ENCODE results near the gene PTPRT. TPM values are rescaled to one million over a fixed set of nuclear protein-coding genes. Genes with fewer than 3 reads are reported as not detected.
"Not testable (repeated sequence)": the region's sequence is repeated elsewhere in the genome, so short reads cannot be mapped to it uniquely, and the experiment has no call there.

The PTPRT gene
- total RNA-seq, 1 experiment from 2014 or later = not detected

DNA sequence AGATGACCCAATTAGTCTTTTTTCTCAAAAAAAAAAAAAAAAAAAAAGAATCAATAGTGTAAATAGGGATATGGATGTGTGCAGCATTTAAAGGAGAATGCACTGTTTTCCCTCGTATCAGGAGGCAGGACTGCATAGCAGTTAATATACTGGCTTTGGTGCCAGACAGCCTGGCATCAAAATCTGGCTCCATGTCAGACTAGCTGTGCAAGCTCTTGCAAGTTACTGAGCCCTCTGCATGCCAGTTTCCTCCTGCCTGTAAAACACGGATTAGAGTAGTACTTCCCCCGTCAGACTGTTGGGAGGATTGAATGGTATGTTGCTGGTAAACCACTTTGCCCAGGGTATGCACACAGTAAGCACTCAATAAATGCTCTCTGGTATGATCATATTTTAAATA, 977.3 kb downstream of the PTPRT start:
- H3K36me3 ChIP-seq (ENCODE audit: control insufficient read depth, insufficient read depth, low read length) = no peaks in the 10 kb centered on the region
- ATAC-seq = no peak
- no peak for DNase-seq (ENCODE audit: low read depth, low spot score)
- intact Hi-C loops (cut with micrococcal nuclease; ENCODE audit: unreplicated experiment) = no loop called here
- CTCF ChIA-PET = no interaction called here
- no peaks in the 10 kb centered on the region for H3K27me3 ChIP-seq (ENCODE audit: control insufficient read depth, insufficient read depth, low read length)
- no TSS peak for BruUV-seq (replicated peaks)
- no peak overlapping the region for H3K27ac ChIP-seq (ENCODE audit: low read length)
- POLR2A ChIA-PET = no interaction called here
- H3K9me3 ChIP-seq (ENCODE audit: control insufficient read depth, insufficient read depth, low read depth, low read length) = no peaks in the 10 kb centered on the region
- no peak for TF ChIP-seq TCF7L2 (IDR thresholded peaks at IDR 0.05; ENCODE audit: low read depth, low read length)
- TF ChIP-seq, protein P1, sequence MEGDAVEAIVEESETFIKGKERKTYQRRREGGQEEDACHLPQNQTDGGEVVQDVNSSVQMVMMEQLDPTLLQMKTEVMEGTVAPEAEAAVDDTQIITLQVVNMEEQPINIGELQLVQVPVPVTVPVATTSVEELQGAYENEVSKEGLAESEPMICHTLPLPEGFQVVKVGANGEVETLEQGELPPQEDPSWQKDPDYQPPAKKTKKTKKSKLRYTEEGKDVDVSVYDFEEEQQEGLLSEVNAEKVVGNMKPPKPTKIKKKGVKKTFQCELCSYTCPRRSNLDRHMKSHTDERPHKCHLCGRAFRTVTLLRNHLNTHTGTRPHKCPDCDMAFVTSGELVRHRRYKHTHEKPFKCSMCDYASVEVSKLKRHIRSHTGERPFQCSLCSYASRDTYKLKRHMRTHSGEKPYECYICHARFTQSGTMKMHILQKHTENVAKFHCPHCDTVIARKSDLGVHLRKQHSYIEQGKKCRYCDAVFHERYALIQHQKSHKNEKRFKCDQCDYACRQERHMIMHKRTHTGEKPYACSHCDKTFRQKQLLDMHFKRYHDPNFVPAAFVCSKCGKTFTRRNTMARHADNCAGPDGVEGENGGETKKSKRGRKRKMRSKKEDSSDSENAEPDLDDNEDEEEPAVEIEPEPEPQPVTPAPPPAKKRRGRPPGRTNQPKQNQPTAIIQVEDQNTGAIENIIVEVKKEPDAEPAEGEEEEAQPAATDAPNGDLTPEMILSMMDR (IDR thresholded peaks at IDR 0.05) = no peak
- no peak overlapping the region for H3K4me3 ChIP-seq (ENCODE audit: low read depth in 2 of 2, low read length in 2 of 2)
- no peaks in the 10 kb centered on the region for H3K4me1 ChIP-seq (ENCODE audit: control insufficient read depth, insufficient read depth, low read length)
- in situ Hi-C loops (cut with HindIII; ENCODE audit: low pct_unique_long_range_greater_than_20kb, low sequenced_read_pairs) = no loop called here

DNA sequence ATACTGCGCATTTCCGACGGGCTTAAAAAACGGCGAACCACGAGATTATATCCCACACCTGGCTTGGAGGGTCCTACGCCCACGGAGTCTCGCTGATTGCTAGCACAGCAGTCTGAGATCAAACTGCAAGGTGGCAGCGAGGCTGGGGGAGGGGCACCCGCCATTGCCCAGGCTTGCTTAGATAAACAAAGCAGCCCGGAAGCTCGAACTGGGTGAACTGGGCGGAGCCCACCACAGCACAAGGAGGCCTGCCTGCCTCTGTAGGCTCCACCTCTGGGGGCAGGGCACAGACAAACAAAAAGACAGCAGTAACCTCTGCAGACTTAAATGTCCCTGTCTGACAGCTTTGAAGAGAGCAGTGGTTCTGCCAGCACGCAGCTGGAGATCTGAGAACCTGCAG, 983.1 kb downstream of the PTPRT start:
- BruUV-seq (replicated peaks); DNase-seq (ENCODE audit: low read depth, low spot score); H3K4me1 ChIP-seq (ENCODE audit: control insufficient read depth, insufficient read depth, low read length); CTCF ChIA-PET; in situ Hi-C loops (cut with HindIII; ENCODE audit: low pct_unique_long_range_greater_than_20kb, low sequenced_read_pairs); intact Hi-C loops (cut with micrococcal nuclease; ENCODE audit: unreplicated experiment); POLR2A ChIA-PET; H3K9me3 ChIP-seq (ENCODE audit: control insufficient read depth, insufficient read depth, low read depth, low read length); H3K36me3 ChIP-seq (ENCODE audit: control insufficient read depth, insufficient read depth, low read length); H3K4me3 ChIP-seq (ENCODE audit: low read depth in 2 of 2, low read length in 2 of 2); H3K27me3 ChIP-seq (ENCODE audit: control insufficient read depth, insufficient read depth, low read length); H3K27ac ChIP-seq (ENCODE audit: low read length); ATAC-seq: not testable (repeated sequence)

DNA sequence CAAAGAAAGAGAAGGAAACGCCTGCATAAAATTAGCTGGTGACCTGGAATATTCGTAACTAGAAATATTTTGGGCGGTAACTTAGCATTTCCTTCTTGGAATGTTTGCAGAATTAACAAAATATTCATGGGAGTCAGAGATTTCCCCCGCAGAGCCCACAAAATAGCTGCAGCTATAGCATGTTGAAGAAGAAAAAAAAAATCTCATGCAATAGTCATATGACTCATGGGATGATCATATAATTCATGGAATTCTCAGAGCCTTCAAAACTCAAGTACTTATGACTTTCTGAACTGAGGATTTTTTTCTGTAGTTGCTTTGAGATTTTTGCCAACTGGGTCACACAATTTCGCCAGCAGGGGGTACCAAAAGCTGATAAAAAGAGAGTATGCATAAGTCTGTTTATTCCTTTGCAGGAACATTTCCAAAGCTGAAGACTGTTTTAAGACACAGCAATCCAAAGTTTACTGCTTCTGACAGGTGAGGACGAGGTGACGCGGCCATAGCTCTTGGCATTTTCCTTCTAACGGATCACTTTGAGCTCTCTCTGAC, 985.5 kb downstream of the PTPRT start:
- no peaks in the 10 kb centered on the region for H3K27me3 ChIP-seq (ENCODE audit: control insufficient read depth, insufficient read depth, low read length)
- ATAC-seq (no peak), DNase-seq (ENCODE audit: low read depth, low spot score) (no peak)
- BruUV-seq (replicated peaks) = no TSS peak
- H3K36me3 ChIP-seq (ENCODE audit: control insufficient read depth, insufficient read depth, low read length) = no peaks in the 10 kb centered on the region
- no peak overlapping the region for H3K27ac ChIP-seq (ENCODE audit: low read length)
- in situ Hi-C loops (cut with HindIII; ENCODE audit: low pct_unique_long_range_greater_than_20kb, low sequenced_read_pairs) = no loop called here
- TF ChIP-seq POLR2AphosphoS5 (IDR thresholded peaks at IDR 0.05; ENCODE audit: low read depth, low read length) (no peak), SIN3A (IDR thresholded peaks at IDR 0.05; ENCODE audit: borderline replicate concordance, insufficient read depth, low read depth, low read length) (no peak), TCF7L2 (IDR thresholded peaks at IDR 0.05; ENCODE audit: low read depth, low read length) (no peak)
- TF ChIP-seq, protein P2, sequence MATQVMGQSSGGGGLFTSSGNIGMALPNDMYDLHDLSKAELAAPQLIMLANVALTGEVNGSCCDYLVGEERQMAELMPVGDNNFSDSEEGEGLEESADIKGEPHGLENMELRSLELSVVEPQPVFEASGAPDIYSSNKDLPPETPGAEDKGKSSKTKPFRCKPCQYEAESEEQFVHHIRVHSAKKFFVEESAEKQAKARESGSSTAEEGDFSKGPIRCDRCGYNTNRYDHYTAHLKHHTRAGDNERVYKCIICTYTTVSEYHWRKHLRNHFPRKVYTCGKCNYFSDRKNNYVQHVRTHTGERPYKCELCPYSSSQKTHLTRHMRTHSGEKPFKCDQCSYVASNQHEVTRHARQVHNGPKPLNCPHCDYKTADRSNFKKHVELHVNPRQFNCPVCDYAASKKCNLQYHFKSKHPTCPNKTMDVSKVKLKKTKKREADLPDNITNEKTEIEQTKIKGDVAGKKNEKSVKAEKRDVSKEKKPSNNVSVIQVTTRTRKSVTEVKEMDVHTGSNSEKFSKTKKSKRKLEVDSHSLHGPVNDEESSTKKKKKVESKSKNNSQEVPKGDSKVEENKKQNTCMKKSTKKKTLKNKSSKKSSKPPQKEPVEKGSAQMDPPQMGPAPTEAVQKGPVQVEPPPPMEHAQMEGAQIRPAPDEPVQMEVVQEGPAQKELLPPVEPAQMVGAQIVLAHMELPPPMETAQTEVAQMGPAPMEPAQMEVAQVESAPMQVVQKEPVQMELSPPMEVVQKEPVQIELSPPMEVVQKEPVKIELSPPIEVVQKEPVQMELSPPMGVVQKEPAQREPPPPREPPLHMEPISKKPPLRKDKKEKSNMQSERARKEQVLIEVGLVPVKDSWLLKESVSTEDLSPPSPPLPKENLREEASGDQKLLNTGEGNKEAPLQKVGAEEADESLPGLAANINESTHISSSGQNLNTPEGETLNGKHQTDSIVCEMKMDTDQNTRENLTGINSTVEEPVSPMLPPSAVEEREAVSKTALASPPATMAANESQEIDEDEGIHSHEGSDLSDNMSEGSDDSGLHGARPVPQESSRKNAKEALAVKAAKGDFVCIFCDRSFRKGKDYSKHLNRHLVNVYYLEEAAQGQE (IDR thresholded peaks at IDR 0.05; ENCODE audit: insufficient read depth in 1 of 2, low read depth in 2 of 2, low read length in 1 of 2) = no peak
- TF ChIP-seq, protein P1 (IDR thresholded peaks at IDR 0.05) = no peak; the same call in 1 of the 2 replicates
- ChIA-PET CTCF (interaction anchor here (0.6 kb wide), 1 partner anchor 988 kb away, joined by 4 read pairs; no protein-coding TSS in a partner anchor), POLR2A (no interaction called here)
- no peaks in the 10 kb centered on the region for H3K4me1 ChIP-seq (ENCODE audit: control insufficient read depth, insufficient read depth, low read length)
- H3K9me3 ChIP-seq (ENCODE audit: control insufficient read depth, insufficient read depth, low read depth, low read length) = no peaks in the 10 kb centered on the region
- intact Hi-C loops (cut with micrococcal nuclease; ENCODE audit: unreplicated experiment) = no loop called here
- H3K4me3 ChIP-seq (ENCODE audit: low read depth in 2 of 2, low read length in 2 of 2) = no peak overlapping the region

All from Panc1 (cell line).